PC-9 (cell line): ENCODE data around the gene DBN1. TPM values are rescaled to one million over a fixed set of nuclear protein-coding genes. Genes with fewer than 3 reads are reported as not detected.
A peak's percentile ranks its signal among the peaks of the same experiment; 100 is the strongest.

Experiments
- BruUV-seq: library from RNA; stranded (reverse); fragments of 400-500 nt; replicated peaks from 2 replicates; lab custom pipeline; 2021; lab: Mats Ljungman, UMichigan
- CTCF ChIA-PET: fragments of 300-600 bp; sonication (Branson Sonifier 250); formaldehyde crosslinking; loops from one replicate; lab custom pipeline; 2022; ENCODE audit warnings: antibody characterized with exemption; lab: Charles Lee
- POLR2A ChIA-PET: fragments of 300-600 bp; sonication (Branson Sonifier 250); formaldehyde crosslinking; loops from one replicate; lab custom pipeline; 2022; ENCODE audit warnings: antibody characterized with exemption; ENCODE audit not compliant: unreplicated experiment; lab: Charles Lee
- DNase-seq, 2 experiments: peaks; one replicate each; pipeline versions ENCODE4 v3.0.0 to v3.0.0-alpha.2; 2015 to 2022; ENCODE audit warnings: mixed read lengths in 1 of 2
- H2AFZ ChIP-seq: fragments of 200-600 bp; sonication (generic); 2 replicates; pipeline ENCODE4 v1.8.1; 2017; ENCODE audit warnings: antibody characterized with exemption
- H3F3A ChIP-seq: fragments of 200-600 bp; sonication (generic); 2 replicates; pipeline ENCODE4 v1.8.1; 2017; ENCODE audit warnings: antibody characterized with exemption, mild to moderate bottlenecking, low read depth; ENCODE audit not compliant: insufficient read depth
- H3K27ac ChIP-seq: fragments of 200-600 bp; sonication (generic); 2 replicates; pipeline ENCODE4 v1.6.1; 2016; ENCODE audit warnings: mixed run types
- H3K27me3 ChIP-seq: fragments of 200-600 bp; sonication (generic); 2 replicates; pipeline ENCODE4 v1.6.1; 2016; ENCODE audit warnings: low read depth, mixed run types; ENCODE audit not compliant: insufficient read depth
- H3K36me3 ChIP-seq: fragments of 200-600 bp; sonication (generic); 2 replicates; pipeline ENCODE4 v1.6.1; 2016; ENCODE audit warnings: low read depth, mixed run types
- H3K4me1 ChIP-seq: fragments of 200-600 bp; sonication (generic); replicated peaks from 2 replicates; pipeline ENCODE4 v1.6.1; 2016; ENCODE audit warnings: mixed run types; ENCODE audit not compliant: insufficient read depth
- H3K4me2 ChIP-seq: fragments of 200-600 bp; sonication (generic); 2 replicates; pipeline ENCODE4 v1.6.1; 2017; ENCODE audit warnings: mixed run types
- H3K4me3 ChIP-seq: fragments of 200-600 bp; sonication (generic); 2 replicates; pipeline ENCODE4 v1.6.1; 2016; ENCODE audit warnings: mixed run types
- H3K79me2 ChIP-seq: fragments of 200-600 bp; sonication (generic); 2 replicates; pipeline ENCODE4 v1.6.1; 2017; ENCODE audit warnings: low read depth, mixed run types
- H3K9me2 ChIP-seq: fragments of 200-600 bp; sonication (generic); 2 replicates; pipeline ENCODE4 v1.8.1; 2017; ENCODE audit warnings: mild to moderate bottlenecking; ENCODE audit not compliant: insufficient read depth
- H3K9me3 ChIP-seq: fragments of 200-600 bp; sonication (generic); 2 replicates; pipeline ENCODE4 v1.8.1; 2016; ENCODE audit warnings: low read depth; ENCODE audit not compliant: insufficient read depth
- H4K20me1 ChIP-seq: fragments of 200-600 bp; sonication (generic); 2 replicates; pipeline ENCODE4 v1.8.1; 2017; ENCODE audit not compliant: insufficient read depth
- CTCF ChIP-seq: fragments of 200-600 bp; sonication (generic); conservative IDR thresholded peaks from 2 replicates; pipeline ENCODE4 v1.6.1; 2017; ENCODE audit warnings: mixed run types, antibody characterized with exemption, mild to moderate bottlenecking, moderate library complexity
- EZH2 ChIP-seq: fragments of 200-600 bp; sonication (generic); IDR thresholded peaks from 2 replicates; pipeline ENCODE4 v1.8.0; 2017; ENCODE audit warnings: antibody characterized with exemption, low read depth
- intact Hi-C: fragments of 100-400 bp; cut with micrococcal nuclease; formaldehyde crosslinking; loops from one replicate; pipeline ENCODE4 v1.10.0; 2022; ENCODE audit not compliant: unreplicated experiment
- total RNA-seq: library from RNA; stranded (reverse); gene quantifications from 2 replicates; pipeline ENCODE4 v1.2.3, GENCODE V29; 2021

DBN1 gene
- total RNA-seq, 1 experiment from 2014 or later, result 144 TPM

- Histone ChIP-seq H3K9me3 (no peaks in the 10 kb centered on the region), H3K4me2 (peak within 1 kb of the TSS; percentile 97), H3K36me3 (no peaks in the 10 kb centered on the region), H3K27me3 (no peaks in the 10 kb centered on the region), H3K27ac (peak within 1 kb of the TSS; percentile 81), H3K9me2 (no peaks in the 10 kb centered on the region), H3K79me2 (peaks cover 35% of the 10 kb centered on the region), H3F3A (peaks cover 10% of the 10 kb centered on the region; the same call in 1 of the 2 replicates), H2AFZ (peak within 1 kb of the TSS; percentile 87), H3K4me1 (peaks cover 23% of the 10 kb centered on the region), H4K20me1 (peaks cover 27% of the 10 kb centered on the region), H3K4me3 (peak within 1 kb of the TSS; percentile 80)
- BruUV-seq, result no TSS peak
- ChIA-PET CTCF (interaction anchor here (0.5 to 2.4 kb wide), 12 partner anchors 19 to 117 kb away, joined by 3 to 18 read pairs (median 4); no protein-coding TSS in a partner anchor), POLR2A (interaction anchor here (0.5 to 1.3 kb wide), 14 partner anchors 18 to 883 kb away, joined by 3 to 31 read pairs (median 8); partner anchors contain the start of gene PDLIM7)
- DNase-seq, result peak in 1 of 2 experiments; percentile 69
- TF ChIP-seq CTCF, result no peak
- TF ChIP-seq EZH2, result no peak
- intact Hi-C loops, result loop anchor here (1.0 to 2.0 kb wide), 5 partner anchors 22 to 108 kb away; no protein-coding TSS in a partner anchor
These were observed 46.7 kb downstream of the DBN1 start, which contains the start of gene GRK6 for GRCh38 chr5:177426566-177427210. Gene GRK6, plus strand, starts transcription at chr5:177426676. Its CDS starts 170 bp downstream, at chr5:177426846.

GRCh38 chr5:177425801-177426565 lies 47.5 kb downstream of the DBN1 start:
- Histone ChIP-seq H3K79me2 (peaks cover 35% of the 10 kb centered on the region), H3K9me3 (no peaks in the 10 kb centered on the region), H3K27me3 (no peaks in the 10 kb centered on the region), H3K36me3 (no peaks in the 10 kb centered on the region), H3K4me1 (peaks cover 23% of the 10 kb centered on the region), H4K20me1 (peaks cover 23% of the 10 kb centered on the region), H3K9me2 (no peaks in the 10 kb centered on the region), H3K4me2 (peak overlapping the region; percentile 76), H3K4me3 (peak overlapping the region; percentile 64), H3K27ac (peak overlapping the region; percentile 81), H2AFZ (peak overlapping the region; percentile 87), H3F3A (peaks cover 10% of the 10 kb centered on the region; the same call in 1 of the 2 replicates)
- ChIA-PET POLR2A (interaction anchor here (0.5 to 1.3 kb wide), 17 partner anchors 18 to 883 kb away, joined by 3 to 31 read pairs (median 5); partner anchors contain the start of gene PDLIM7), CTCF (interaction anchor here (0.5 to 2.4 kb wide), 10 partner anchors 20 to 116 kb away, joined by 3 to 18 read pairs (median 5); no protein-coding TSS in a partner anchor)
- DNase-seq, result peak; percentile 99 to 100
- intact Hi-C loops, result loop anchor here (1.0 to 2.0 kb wide), 5 partner anchors 22 to 108 kb away; no protein-coding TSS in a partner anchor
- no TSS peak for BruUV-seq
- TF ChIP-seq CTCF (no peak), EZH2 (no peak)
